GM21723 (cell line): Measurements from ENCODE around the gene RPS6KA5.

ENCODE experiments used
- ATAC-seq: cut with Tn5 transposase; IDR thresholded peaks from one replicate; pipeline ENCODE4 v1.9.1; 2021; ENCODE audit warnings: mild to moderate bottlenecking, moderate library complexity; ENCODE audit not compliant: unreplicated experiment

Gene RPS6KA5

GRCh38 chr14:90814806-90815571 lies 245.5 kb downstream of the RPS6KA5 start:
- ATAC-seq = no peak

DNA sequence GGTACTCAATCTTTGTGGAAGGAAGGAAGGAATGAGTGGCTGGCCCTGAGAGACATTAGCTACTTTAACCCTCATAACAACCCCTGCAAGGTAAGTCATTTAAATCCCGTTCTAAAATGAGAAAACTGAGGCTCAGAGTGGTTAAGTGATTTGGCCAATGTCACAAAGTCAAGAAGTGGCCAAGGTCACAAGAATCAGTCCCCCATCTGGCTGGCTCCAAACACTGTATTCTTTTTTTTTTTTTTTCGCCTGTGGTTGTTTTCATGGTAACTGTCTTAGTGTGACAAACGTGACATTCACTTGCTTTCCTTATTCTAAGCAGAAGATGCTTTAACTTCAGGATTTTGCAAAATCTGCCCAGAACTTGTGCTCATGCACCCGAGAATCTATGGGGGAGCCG lies 247.0 kb downstream of the RPS6KA5 start:
- ATAC-seq = no peak

DNA sequence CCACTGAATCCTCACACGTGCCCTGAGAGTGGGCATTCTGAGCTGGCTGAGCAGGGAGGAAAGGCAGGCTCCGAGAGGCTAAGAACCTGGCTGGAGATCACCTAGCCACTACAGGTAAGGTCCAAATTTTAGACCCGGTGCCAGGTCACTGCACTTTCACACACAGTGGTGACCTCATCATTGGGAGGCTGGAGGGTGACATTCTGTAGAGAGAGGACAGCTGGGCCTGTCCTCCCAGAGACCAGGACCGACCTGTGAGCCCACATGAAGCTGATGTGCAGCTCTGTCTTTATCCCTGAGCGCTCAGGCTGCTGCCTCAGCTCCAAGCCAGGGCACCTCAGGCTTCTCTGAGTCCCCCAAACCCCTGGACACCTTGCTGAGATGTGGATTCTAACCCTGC lies 248.3 kb downstream of the RPS6KA5 start:
- ATAC-seq = no peak

DNA sequence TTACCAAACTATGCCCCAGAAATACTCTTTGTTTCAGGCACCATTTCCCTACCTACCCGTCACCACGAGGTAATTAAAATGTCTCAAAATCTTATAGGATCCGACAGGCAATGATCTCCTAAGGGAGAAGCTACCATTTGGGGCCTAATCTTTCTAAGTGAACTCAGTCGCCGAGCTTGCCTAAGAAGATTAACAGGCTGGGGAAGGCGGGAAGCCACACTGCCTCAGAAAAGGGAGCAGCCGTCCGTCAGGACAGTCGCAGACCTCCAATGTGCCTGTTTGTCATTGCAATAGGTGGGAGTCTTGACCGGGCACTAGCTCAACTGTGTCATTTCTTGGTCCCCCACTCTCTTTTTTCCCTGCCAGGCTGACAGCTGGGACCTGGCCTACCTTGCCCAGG lies 248.8 kb downstream of the RPS6KA5 start:
- ATAC-seq = no peak

GRCh38 chr14:90810806-90811205 lies 249.6 kb downstream of the RPS6KA5 start:
- no peak for ATAC-seq

GRCh38 chr14:90809530-90810312 lies 250.7 kb downstream of the RPS6KA5 start:
- ATAC-seq = no peak

GRCh38 chr14:90808759-90809529 lies 251.5 kb downstream of the RPS6KA5 start:
- no peak for ATAC-seq

GRCh38 chr14:90807060-90807459 lies 253.4 kb downstream of the RPS6KA5 start:
- ATAC-seq = no peak

DNA sequence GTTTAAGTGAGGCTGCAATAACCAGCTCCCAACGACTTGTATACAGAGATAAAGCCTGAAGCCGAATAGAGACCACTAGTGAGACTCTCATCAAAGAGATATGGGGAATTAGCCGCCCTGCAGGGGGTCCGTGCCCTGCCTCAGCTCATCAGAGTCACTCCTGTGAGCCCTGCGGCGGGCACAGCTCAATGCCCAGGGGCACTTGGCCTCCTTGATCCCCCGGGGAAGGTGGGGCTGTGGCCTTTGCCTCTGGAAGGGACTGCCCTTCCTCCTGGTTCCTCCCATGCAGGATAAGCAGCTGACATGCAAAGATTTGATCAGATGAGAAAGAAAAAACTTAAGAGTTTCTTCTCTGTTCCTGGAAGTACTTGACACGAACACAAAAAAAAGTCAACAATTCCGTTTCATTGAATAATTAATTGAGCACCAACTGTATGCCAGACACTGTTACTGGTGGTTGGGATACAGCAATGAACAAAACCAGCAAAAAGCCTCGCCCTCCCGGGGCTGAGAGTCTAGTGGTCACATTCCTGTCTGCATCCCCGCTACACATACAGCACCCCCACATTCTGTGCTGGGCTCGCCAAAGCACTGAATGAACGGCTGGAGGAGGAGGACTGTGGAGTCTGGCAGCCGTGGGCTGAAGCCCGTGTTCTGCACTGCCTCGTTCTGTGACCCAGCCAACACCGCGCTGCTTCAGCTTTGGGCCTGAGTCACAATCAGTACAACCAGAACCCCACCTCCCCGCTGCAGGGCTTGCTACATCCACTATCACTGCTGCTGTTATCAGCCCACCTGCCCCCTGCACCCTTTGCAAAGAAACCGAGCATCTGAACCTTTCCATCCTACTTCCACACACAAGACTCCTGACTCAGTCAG lies 254.5 kb downstream of the RPS6KA5 start:
- no peak for ATAC-seq

DNA sequence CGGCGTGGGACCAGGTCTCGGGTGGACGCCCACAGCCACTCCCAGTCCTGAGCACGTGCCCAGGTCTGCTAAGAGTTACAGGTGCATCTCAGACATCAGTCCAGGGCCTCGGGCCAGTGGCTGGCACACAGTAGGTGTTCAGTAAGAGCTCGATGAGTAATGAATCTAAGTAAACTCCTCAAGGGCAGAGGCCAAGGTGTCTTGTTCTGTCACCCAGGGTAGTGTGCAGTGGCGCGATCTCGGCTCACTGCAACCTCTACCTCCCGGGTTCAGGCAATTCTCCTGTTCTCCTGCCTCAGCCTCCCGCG lies 255.4 kb downstream of the RPS6KA5 start:
- no peak for ATAC-seq

- ATAC-seq = no peak
These were observed 256.0 kb downstream of the RPS6KA5 start for GRCh38 chr14:90804292-90805083.

- no peak for ATAC-seq
These were observed 257.2 kb downstream of the RPS6KA5 start for GRCh38 chr14:90803249-90803648.

- no peak for ATAC-seq
These were observed 261.0 kb downstream of the RPS6KA5 start for GRCh38 chr14:90799420-90799819.

DNA sequence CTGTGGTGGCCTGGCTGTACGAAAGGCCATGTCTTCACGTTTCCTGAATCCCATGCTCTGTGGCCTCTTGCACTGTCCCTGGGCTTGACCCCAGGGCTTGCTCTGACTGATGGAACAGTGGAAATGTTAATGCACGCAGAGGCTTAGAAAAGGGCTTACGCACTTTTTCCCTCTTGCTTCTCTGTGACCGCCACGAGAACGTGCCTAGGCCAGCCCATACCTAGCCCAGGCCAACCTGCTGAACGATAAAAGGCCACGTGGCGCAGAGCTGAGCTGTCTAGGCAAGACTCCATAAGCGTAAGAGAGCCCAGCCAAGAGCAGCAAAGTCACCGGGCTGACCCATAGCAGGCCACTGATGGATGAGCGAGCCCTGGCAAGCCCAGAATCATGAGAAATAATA lies 262.5 kb downstream of the RPS6KA5 start:
- ATAC-seq = no peak
